Smooth muscle cell (in vitro differentiated cells): ENCODE measurements around the gene SMTNL2. TPM values are rescaled to one million over a fixed set of nuclear protein-coding genes. Genes with fewer than 3 reads are reported as not detected.
"Not testable (repeated sequence)": the region's sequence is repeated elsewhere in the genome, so short reads cannot be mapped to it uniquely, and the experiment has no call there.

Source experiments
- DNase-seq: peaks from one replicate; lab custom pipeline; 2025; ENCODE audit not compliant: unreplicated experiment; lab: John Stamatoyannopoulos, UW
- H2AFZ ChIP-seq: fragments of 200-600 bp; sonication (generic); 2 replicates; pipeline ENCODE4 v1.6.0; 2016; ENCODE audit warnings: antibody characterized with exemption, low read depth, mild to moderate bottlenecking
- H3F3A ChIP-seq: fragments of 200-600 bp; sonication (generic); 2 replicates; pipeline ENCODE4 v1.6.0; 2017; ENCODE audit warnings: antibody characterized with exemption, low read depth
- H3K27ac ChIP-seq: fragments of 200-600 bp; sonication (generic); 2 replicates; pipeline ENCODE4 v1.5.1; 2016; ENCODE audit warnings: low read depth, mild to moderate bottlenecking
- H3K27me3 ChIP-seq: fragments of 200-600 bp; sonication (generic); 2 replicates; pipeline ENCODE4 v1.6.1; 2016; ENCODE audit warnings: low read depth, mild to moderate bottlenecking
- H3K36me3 ChIP-seq: fragments of 200-600 bp; sonication (generic); 2 replicates; pipeline ENCODE4 v1.5.1; 2016; ENCODE audit warnings: low read depth
- H3K4me1 ChIP-seq: fragments of 200-600 bp; sonication (generic); 2 replicates; pipeline ENCODE4 v1.5.1; 2016; ENCODE audit warnings: low read depth
- H3K4me2 ChIP-seq: fragments of 200-600 bp; sonication (generic); 2 replicates; pipeline ENCODE4 v1.6.0; 2016; ENCODE audit warnings: mild to moderate bottlenecking
- H3K4me3 ChIP-seq: fragments of 200-600 bp; sonication (generic); 2 replicates; pipeline ENCODE4 v1.5.1; 2016; ENCODE audit warnings: mild to moderate bottlenecking
- H3K79me2 ChIP-seq: fragments of 200-600 bp; sonication (generic); 2 replicates; pipeline ENCODE4 v1.6.0; 2016; ENCODE audit warnings: low read depth, mild to moderate bottlenecking
- H3K9ac ChIP-seq: fragments of 200-600 bp; sonication (generic); 2 replicates; pipeline ENCODE4 v1.6.0; 2016; ENCODE audit warnings: low read depth
- H3K9me3 ChIP-seq: fragments of 200-600 bp; sonication (generic); replicated peaks from 2 replicates; pipeline ENCODE4 v1.5.1; 2016; ENCODE audit warnings: low read depth
- H4K20me1 ChIP-seq: fragments of 200-600 bp; sonication (generic); 2 replicates; pipeline ENCODE4 v1.6.0; 2016; ENCODE audit warnings: low read depth
- WGBS: methylation state at CpG from one replicate; pipeline ENCODE4 v1.1.7; 2016; ENCODE audit warnings: low lambda C conversion rate; 5-methylcytosine and 5-hydroxymethylcytosine counted together
- polyA plus RNA-seq: library from polyadenylated mRNA; unstranded; fragments of >200 nt; fragmentation: Nextera tagmentation; extraction: Ambion mirVana; gene quantifications from 2 replicates; pipeline ENCODE4 v1.2.1, GENCODE V29; 2016
- total RNA-seq: library from RNA; depleted of rRNA; stranded (reverse); fragments of >200 nt; gene quantifications from 2 replicates; pipeline ENCODE4 v1.2.3, GENCODE V29; 2014
- TF ChIP-seq, protein P1 (sequence below): fragments of 200-600 bp; sonication (generic); IDR thresholded peaks from 2 replicates; pipeline ENCODE4 v1.5.1; 2017; ENCODE audit warnings: borderline replicate concordance, mild to moderate bottlenecking, antibody characterized with exemption; ENCODE audit not compliant: insufficient read depth, poor library complexity, severe bottlenecking

Gene SMTNL2
- total and polyA plus RNA-seq, 2 experiments from 2014 or later: 5.1 to 8.3 TPM

DNA sequence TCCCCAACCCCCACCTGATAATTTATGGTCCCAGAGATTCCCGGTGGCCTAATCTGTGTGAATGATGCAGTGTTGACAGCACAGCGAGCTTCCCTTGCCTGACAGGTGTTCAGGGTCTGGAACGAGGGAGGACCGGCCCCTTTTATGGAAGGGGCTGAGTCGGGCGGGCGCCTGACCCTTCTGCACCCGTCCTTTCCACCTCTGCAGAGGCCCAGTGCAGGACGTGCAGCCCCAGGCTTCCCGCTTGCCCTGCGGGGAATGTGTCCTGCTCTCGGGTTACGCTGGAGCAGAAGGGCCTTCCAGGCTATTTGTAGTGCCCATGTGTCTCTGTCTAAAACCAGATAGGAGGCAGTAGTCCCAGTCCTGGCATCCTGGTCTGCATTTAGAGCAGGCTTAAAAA, 16.2 kb downstream of the SMTNL2 start:
- no peaks in the 10 kb centered on the region for H3K36me3 ChIP-seq
- no peak for DNase-seq
- TF ChIP-seq, protein P1, sequence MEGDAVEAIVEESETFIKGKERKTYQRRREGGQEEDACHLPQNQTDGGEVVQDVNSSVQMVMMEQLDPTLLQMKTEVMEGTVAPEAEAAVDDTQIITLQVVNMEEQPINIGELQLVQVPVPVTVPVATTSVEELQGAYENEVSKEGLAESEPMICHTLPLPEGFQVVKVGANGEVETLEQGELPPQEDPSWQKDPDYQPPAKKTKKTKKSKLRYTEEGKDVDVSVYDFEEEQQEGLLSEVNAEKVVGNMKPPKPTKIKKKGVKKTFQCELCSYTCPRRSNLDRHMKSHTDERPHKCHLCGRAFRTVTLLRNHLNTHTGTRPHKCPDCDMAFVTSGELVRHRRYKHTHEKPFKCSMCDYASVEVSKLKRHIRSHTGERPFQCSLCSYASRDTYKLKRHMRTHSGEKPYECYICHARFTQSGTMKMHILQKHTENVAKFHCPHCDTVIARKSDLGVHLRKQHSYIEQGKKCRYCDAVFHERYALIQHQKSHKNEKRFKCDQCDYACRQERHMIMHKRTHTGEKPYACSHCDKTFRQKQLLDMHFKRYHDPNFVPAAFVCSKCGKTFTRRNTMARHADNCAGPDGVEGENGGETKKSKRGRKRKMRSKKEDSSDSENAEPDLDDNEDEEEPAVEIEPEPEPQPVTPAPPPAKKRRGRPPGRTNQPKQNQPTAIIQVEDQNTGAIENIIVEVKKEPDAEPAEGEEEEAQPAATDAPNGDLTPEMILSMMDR: no peak
- WGBS: 36% methylated on average over 13 of the region's 13 CpGs
- H3K4me2 ChIP-seq: peak overlapping the region; percentile 36
- peaks cover 14% of the 10 kb centered on the region for H3F3A ChIP-seq
- H3K27me3 ChIP-seq: no peaks in the 10 kb centered on the region
- H2AFZ ChIP-seq: no peak overlapping the region
- no peaks in the 10 kb centered on the region for H3K79me2 ChIP-seq
- peaks cover 38% of the 10 kb centered on the region for H3K4me1 ChIP-seq
- H3K4me3 ChIP-seq: no peak overlapping the region
- peak overlapping the region; percentile 50 for H3K27ac ChIP-seq
- H3K9me3 ChIP-seq: no peaks in the 10 kb centered on the region
- H4K20me1 ChIP-seq: no peaks in the 10 kb centered on the region
- no peak overlapping the region for H3K9ac ChIP-seq

DNA sequence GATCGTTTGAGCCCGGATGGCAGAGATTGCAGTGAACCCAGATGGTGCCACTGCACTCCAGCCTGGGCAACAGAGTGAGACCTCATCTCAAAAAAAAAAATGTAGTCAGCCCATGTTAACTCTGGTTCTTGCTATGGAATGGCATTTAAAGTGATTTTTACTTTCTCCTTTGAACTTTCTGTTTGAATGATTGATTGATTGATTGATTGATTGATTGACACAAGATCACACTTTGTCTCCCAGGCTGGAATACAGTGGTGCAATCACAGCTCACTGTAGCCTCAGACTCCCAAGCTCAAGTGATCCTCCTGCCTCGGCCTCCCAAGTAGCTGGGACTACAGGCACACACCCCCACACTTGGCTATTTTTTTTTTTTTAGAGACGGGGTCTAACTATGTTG, 17.0 kb downstream of the SMTNL2 start:
- TF ChIP-seq, protein P1: no peak
- no peak overlapping the region for H2AFZ ChIP-seq
- H3K4me3 ChIP-seq: no peak overlapping the region
- no peak overlapping the region for H3K9ac ChIP-seq
- no peaks in the 10 kb centered on the region for H4K20me1 ChIP-seq
- H3K79me2 ChIP-seq: no peaks in the 10 kb centered on the region
- no peaks in the 10 kb centered on the region for H3K9me3 ChIP-seq
- WGBS: 97% methylated on average over 4 of the region's 4 CpGs
- H3K4me1 ChIP-seq: peaks cover 38% of the 10 kb centered on the region
- H3F3A ChIP-seq: peaks cover 14% of the 10 kb centered on the region
- no peaks in the 10 kb centered on the region for H3K27me3 ChIP-seq
- no peaks in the 10 kb centered on the region for H3K36me3 ChIP-seq
- no peak overlapping the region for H3K27ac ChIP-seq
- DNase-seq: no peak
- H3K4me2 ChIP-seq: no peak overlapping the region

DNA sequence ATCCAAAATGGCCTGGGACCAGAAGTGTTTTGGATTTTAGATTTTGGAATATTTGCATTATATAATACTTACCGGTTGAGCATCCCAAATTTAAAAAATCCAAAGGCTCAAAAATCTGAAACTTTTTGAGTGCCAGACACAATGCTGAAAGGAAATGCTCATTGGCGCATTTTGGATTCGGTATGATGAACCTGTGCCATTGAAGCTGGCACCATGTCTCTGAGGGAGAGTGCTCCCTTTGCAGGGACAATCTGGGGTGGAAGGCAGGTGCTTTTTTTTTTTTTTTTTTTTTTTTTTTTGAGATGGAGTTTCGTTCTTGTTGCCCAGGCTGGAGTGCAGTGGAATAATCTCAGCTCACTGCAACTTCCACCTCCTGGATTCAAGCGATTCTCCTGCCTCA, 17.7 kb downstream of the SMTNL2 start:
- TF ChIP-seq, protein P1: no peak
- no peak overlapping the region for H3K4me2 ChIP-seq
- no peak overlapping the region for H3K4me3 ChIP-seq
- no peaks in the 10 kb centered on the region for H3K27me3 ChIP-seq
- H3K79me2 ChIP-seq: no peaks in the 10 kb centered on the region
- DNase-seq: no peak
- H3K27ac ChIP-seq: no peak overlapping the region
- peaks cover 14% of the 10 kb centered on the region for H3F3A ChIP-seq
- H3K9ac ChIP-seq: no peak overlapping the region
- H3K9me3 ChIP-seq: no peaks in the 10 kb centered on the region
- no peak overlapping the region for H2AFZ ChIP-seq
- no peaks in the 10 kb centered on the region for H4K20me1 ChIP-seq
- H3K36me3 ChIP-seq: no peaks in the 10 kb centered on the region
- WGBS: 95% methylated on average over 5 of the region's 5 CpGs
- H3K4me1 ChIP-seq: peaks cover 38% of the 10 kb centered on the region

DNA sequence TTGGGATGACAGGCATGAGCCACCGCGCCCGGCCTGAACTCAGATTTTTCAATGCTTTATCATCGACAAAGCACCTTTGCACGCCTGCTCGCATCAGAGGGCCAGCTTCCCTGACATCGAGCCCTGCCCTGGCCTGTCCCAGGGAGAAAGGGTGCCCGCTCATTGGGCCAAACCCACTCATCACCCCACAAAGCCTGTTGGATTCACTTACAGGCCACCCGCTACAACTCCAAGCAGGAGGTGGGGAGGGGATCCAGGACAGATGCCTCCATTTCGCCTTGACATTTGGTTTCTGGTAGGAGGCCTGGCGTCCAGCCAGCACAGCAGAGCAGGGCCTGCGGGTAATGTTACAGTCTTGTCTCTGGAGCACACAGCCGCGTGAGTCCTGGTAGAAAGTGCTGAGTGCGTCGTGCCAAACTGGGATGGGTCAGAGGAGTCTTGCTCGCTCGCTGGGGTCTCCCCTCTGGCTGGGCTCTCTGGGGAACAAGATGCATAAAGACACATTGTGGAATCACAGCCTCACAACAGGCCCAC, 19.8 kb downstream of the SMTNL2 start:
- 53% methylated on average over 18 of the region's 18 CpGs for WGBS
- TF ChIP-seq, protein P1: no peak
- peaks cover 14% of the 10 kb centered on the region for H3F3A ChIP-seq
- no peaks in the 10 kb centered on the region for H3K79me2 ChIP-seq
- H4K20me1 ChIP-seq: no peaks in the 10 kb centered on the region
- peak overlapping the region; percentile 27 for H3K4me2 ChIP-seq
- H3K9me3 ChIP-seq: no peaks in the 10 kb centered on the region
- no peaks in the 10 kb centered on the region for H3K36me3 ChIP-seq
- no peak overlapping the region for H3K4me3 ChIP-seq
- peaks cover 32% of the 10 kb centered on the region for H3K4me1 ChIP-seq
- peak; percentile 45 for DNase-seq
- H3K9ac ChIP-seq: no peak overlapping the region
- H2AFZ ChIP-seq: peak overlapping the region; percentile 71
- no peaks in the 10 kb centered on the region for H3K27me3 ChIP-seq
- H3K27ac ChIP-seq: peak overlapping the region; percentile 23

DNA sequence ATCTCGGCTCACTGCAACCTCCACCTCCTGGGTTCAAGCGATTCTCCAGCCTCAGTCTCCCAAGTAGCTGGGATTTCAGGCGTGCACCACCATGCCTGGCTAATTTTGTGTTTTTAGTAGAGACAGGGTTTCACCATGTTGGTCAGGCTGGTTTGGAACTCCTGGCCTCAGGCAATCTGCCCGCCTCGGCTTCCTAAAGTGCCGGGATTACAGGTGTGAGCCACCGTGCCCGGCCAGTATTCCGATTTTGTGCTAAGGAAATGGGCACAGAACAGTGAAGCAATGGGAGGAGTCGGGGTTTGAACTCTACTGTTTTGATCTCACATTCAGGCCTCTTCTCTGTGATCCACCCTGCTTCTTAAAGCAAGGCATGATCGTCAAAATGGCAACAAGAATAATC, 20.4 kb downstream of the SMTNL2 start:
- not testable (repeated sequence) for H3K36me3 ChIP-seq, H3K79me2 ChIP-seq, DNase-seq, H3K4me3 ChIP-seq, H3K9me3 ChIP-seq, H3K27me3 ChIP-seq, H4K20me1 ChIP-seq, H3K9ac ChIP-seq
- H2AFZ ChIP-seq: peak overlapping the region; percentile 71
- H3K4me2 ChIP-seq: peak overlapping the region; percentile 27
- peak overlapping the region; percentile 23 for H3K27ac ChIP-seq
- WGBS: 93% methylated on average over 11 of the region's 11 CpGs
- peaks cover 27% of the 10 kb centered on the region for H3K4me1 ChIP-seq
- H3F3A ChIP-seq: peaks cover 10% of the 10 kb centered on the region
